Omental fat pad (tissue), 4 donors: Measurements from ENCODE around the gene PDLIM1. TPM values are rescaled to one million over a fixed set of nuclear protein-coding genes. Genes with fewer than 3 reads are reported as not detected.

Experiments
- ATAC-seq: fragments of 150-250 bp; one replicate; pipeline ENCODE4 v1.9.1; 2016; ENCODE audit warnings: mild to moderate bottlenecking, moderate library complexity; ENCODE audit not compliant: low FRiP score
- DNase-seq: peaks from one replicate; pipeline ENCODE4 v3.0.0-alpha.2; 2019; ENCODE audit warnings: low spot score
- total RNA-seq, 4 donors: library from RNA; depleted of rRNA; stranded (reverse); fragments of >200 nt; gene quantifications; one replicate each; pipeline ENCODE4 v1.1.0, GENCODE V29; 2016
- TF ChIP-seq, protein P1 (sequence below), 3 donors: fragments of 450-650 bp; IDR thresholded peaks; one replicate each; pipeline ENCODE4 v1.5.1; 2016 to 2017; ENCODE audit warnings: antibody characterized with exemption in 3 of 3, mild to moderate bottlenecking in 3 of 3, moderate library complexity in 2 of 3

Gene PDLIM1
- total RNA-seq, 4 donors from 2014 or later: 85.6 to 175 (median 122) TPM

- TF ChIP-seq, protein P1, sequence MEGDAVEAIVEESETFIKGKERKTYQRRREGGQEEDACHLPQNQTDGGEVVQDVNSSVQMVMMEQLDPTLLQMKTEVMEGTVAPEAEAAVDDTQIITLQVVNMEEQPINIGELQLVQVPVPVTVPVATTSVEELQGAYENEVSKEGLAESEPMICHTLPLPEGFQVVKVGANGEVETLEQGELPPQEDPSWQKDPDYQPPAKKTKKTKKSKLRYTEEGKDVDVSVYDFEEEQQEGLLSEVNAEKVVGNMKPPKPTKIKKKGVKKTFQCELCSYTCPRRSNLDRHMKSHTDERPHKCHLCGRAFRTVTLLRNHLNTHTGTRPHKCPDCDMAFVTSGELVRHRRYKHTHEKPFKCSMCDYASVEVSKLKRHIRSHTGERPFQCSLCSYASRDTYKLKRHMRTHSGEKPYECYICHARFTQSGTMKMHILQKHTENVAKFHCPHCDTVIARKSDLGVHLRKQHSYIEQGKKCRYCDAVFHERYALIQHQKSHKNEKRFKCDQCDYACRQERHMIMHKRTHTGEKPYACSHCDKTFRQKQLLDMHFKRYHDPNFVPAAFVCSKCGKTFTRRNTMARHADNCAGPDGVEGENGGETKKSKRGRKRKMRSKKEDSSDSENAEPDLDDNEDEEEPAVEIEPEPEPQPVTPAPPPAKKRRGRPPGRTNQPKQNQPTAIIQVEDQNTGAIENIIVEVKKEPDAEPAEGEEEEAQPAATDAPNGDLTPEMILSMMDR (IDR thresholded peaks at IDR 0.05): no peak
- ATAC-seq (no peak), DNase-seq (no peak)
Observed at GRCh38 chr10:95315509-95315908, 24.7 kb upstream of the PDLIM1 start.

DNA sequence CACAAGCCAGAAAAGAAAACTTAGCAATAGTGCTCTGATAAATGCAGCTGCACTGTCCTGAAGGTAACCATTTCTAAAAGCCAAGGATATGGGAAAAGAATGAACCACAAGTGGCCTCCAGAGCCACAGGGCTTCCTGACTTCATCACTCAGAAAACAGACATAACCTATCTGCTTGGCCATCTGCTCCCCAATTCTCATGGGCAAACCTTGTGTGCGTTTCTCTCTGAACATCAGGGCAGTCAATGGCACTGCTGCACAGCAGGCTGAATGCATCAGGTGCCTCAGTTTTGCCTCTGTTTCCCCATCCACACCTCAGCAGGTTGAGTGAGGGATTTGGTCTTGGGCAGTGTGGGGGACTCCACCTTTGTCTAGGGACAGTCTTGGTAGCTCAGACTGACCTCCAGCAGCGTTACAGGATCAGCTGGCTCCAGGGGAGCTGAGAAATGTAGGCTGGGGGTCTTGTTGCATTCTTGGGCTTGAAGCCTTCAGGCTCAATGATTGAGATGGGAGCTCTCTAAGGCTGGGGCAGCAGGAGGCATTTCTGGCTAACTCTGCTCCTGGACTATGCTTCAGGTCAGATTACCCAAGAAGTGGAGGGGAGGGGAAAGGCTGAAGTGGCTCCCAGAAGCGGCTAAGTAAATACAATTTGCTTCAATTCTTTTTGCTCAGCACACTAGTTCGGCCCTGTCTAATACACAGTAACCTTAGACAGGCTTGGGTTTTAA lies 23.6 kb upstream of the PDLIM1 start:
- DNase-seq: no peak
- TF ChIP-seq, protein P1 (IDR thresholded peaks at IDR 0.05): no peak
- ATAC-seq: no peak

DNA sequence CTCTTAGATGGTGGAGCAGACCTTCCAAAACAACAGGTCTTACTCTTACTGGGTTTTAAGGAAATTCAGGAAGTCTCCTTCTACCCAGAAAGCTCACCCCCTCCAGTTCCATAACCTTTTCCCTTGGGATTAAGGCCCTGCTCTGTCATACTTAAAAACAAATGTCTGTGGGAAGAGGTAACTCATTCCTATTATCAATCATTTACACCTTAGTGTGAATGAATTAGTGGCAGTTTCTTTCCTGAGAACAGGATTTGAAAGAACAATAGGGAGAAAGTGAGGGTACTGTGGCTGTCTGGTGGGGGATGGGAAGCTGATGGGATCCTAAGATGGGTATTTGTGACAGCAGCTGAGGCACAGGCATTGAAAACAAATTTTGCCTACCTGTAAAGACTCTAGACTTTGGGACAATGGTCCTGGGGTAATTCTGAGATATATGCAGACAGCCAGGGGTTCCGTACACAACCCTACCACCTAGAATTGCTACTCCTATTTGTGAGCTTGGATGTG lies 22.2 kb upstream of the PDLIM1 start:
- ATAC-seq: no peak
- no peak for DNase-seq
- TF ChIP-seq, protein P1 (IDR thresholded peaks at IDR 0.05): no peak

GRCh38 chr10:95312257-95312656 lies 21.5 kb upstream of the PDLIM1 start:
- TF ChIP-seq, protein P1 (IDR thresholded peaks at IDR 0.05): no peak
- ATAC-seq (no peak), DNase-seq (no peak)

DNA sequence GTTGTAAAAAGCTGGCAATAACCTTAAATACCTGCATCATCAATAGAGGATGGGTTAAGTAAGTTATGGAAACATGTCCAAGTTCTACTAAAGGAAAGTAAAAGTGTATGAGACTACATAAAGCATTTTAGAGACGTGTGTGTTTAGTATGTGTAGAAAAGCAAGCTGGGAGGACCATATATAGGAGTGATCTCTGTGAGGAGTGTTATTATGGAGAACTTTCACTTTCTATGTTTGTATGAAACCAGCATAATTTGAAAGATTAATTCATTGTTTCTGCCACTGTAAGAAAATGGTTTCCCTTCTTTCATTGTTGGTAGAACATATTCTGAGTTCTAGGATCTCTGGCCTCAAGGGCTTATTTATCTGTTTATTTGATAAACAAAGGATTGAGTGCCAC lies 19.2 kb upstream of the PDLIM1 start:
- TF ChIP-seq, protein P1 (IDR thresholded peaks at IDR 0.05): no peak
- ATAC-seq (no peak), DNase-seq (no peak)

DNA sequence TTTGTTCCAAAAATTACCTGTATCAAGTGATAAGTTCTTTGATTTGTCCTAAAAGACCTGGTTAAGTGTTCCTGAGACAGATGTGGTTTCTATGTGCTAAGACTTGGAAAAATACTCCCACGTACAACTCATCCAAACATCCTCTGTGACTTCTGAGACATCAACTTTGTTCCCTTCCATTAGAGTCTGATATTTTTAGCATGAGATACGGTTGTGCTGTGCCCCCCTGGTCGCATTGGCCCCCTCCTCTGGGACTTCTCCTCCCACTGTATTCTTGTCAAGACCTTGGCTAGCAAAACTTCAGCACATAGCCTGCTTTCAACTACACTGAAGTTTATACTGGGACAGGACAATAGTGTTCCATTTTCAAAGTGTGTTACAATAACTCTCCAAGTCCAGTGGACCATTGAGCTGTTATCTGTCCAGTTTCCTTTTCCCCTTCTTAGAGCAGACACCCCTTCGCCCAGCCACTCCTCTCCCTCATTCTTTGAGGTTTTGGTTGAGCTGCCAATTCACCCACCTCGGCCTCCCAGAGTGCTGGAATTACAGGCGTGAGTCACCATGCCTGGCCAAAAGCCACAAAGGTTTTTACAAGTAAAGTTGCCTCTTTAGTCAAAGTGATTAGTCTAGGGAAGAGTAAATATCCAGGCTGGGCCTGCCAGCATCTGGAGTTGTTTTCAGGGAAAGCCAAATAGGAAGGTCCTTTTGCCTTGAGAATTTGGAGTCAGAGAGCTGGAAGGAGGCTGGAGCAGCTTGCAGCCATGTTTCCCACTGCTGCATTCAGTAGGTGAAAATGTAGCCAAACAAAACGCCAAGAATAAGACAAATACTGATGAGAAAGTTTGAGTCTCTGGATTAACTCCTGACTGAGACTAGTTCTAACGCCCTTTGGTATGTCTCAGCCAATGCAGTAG lies 17.8 kb upstream of the PDLIM1 start:
- TF ChIP-seq, protein P1 (IDR thresholded peaks at IDR 0.05): no peak
- ATAC-seq: peak; percentile 82
- DNase-seq: peak; percentile 80
